Nucleus accumbens (tissue), 56 donors: ENCODE results near the gene RNF14.
"Not testable (repeated sequence)": the region's sequence is repeated elsewhere in the genome, so short reads cannot be mapped to it uniquely, and the experiment has no call there.

Experiments used
- DNase-seq, 56 donors: peaks; one replicate each; lab custom pipeline; 2025; lab: John Stamatoyannopoulos, UW

RNF14 gene

DNA sequence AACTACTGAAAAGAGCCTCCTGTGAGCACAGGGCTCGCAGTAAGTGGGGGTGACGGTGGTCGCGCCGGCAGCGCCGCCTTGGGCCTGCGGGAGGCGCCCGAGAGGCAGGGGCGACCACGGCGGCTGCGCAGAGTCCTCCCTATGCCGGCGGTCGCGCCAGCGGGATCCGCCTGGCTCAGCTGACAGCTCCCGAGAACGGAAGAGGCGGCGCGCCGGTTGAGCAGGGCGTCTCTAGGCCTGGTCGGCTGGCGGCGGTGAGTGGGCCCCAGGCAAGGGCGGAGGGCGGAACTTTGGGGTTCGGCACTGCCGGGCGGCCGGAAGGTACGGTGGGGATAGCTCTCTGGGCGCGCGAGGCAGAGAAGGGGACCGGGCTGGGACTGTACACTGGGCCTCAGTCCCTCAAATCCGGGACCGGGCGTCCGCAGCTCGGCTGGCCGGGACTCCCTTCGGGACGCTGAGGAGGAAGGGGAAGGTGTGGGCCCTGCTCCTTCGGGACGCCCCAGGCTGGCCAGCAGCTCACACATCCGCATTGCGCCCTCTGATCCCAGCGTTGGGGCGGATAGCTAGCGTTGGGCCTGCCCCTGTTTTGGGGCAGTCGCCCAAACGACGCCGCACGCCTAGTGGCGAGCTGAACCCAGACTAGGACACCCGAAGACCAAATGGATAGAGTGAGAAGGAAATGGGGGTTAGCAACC is at the start of gene RNF14:
TSS of gene RNF14 (plus strand) at position 192 of the 695 bp plus-strand sequence. CDS start 4,484 bp downstream, outside the sequence.
- peak; percentile 16 to 94 (median 84) for DNase-seq

- no peak for DNase-seq
These were observed 49.4 kb upstream of the RNF14 start for GRCh38 chr5:141919218-141920119.

GRCh38 chr5:141920771-141921170 is 48.1 kb upstream of the RNF14 start:
- DNase-seq = no peak

- DNase-seq = not testable (repeated sequence)
These were observed 46.0 kb upstream of the RNF14 start for GRCh38 chr5:141922827-141923447.

DNA sequence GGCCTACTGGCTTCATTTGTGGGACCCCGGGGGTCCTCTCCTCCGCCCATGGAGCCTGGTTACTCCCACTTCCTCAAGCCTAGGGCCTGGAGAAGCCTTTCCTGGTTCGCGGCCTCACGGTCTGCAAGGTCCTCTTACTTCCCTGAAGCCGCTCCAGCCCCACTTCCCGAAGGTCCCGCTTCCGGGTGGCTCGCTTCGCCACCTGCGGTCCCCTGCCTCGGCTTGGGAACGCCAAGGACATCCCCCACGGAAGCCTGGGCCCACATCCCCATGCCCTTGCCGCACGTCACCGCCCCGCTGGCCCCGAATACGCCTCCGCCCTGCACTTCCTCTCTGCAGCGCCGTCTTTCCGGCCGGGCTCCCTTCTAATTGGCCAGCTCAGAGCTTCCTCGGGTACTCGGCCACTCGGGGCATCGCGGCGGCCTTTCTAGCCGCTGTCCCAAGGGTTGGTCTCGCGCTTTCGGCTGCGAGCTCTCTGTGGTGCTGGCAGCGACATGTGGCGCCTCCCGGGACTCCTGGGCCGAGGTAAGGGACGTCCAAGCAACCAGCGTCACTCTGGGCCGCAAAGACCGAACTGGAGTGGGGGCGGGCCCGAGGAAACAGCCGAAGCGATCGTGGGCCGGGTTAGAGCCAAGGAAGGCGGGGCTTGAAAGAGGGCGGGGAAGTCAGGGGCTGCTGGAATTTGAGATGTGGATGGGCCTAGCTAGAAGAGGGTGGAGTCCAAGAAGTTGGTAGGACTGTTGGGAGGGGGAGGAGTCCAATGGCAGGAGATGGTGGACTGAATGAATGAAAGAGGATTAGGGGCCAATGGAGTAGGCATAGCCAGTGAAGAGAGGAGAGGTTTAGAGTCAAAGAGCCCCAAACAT is 45.2 kb upstream of the RNF14 start, which contains the start of gene DELE1:
TSS of gene DELE1 (plus strand) at position 424 of the 866 bp plus-strand sequence. CDS start at position 495, 71 bp downstream.
- peak; percentile 62 to 98 (median 92) for DNase-seq

DNA sequence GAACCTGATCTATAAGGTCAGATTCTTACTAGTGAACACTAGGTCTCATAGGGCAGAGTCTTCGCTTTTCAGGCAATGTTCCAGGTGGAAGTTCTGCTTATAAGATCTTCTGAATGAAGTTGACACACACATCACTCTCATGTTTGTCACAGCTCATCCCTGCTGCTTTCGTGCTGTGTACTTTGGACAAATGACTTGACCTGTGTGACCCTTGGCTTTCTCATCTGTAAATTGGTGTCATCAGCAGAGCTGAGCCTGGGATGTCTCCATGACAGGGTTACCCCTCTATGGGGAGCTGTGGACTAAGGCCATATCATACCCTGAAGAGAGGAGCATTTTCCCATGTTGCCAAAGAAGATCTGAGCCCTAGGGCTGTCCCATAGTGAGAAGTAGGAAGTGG is 42.5 kb upstream of the RNF14 start:
- DNase-seq = no peak

DNA sequence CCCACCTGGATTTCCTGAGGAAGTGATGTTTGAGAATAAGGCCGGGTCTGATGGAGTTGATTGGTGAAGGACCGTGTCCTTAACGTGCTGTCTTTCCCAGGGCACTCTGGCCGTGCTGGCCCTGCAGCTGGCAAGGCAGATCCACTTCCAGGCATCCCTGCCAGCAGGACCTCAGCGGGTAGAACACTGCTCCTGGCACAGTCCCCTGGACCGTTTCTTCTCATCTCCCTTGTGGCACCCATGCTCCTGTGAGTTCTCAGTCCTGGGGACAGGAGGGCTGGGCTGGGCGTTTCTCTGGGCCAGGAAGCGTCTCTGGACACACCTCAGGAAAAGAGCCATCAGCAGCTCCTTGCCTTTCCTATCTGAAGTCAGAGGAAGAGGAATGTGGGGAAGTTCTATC is 40.9 kb upstream of the RNF14 start:
- no peak for DNase-seq

DNA sequence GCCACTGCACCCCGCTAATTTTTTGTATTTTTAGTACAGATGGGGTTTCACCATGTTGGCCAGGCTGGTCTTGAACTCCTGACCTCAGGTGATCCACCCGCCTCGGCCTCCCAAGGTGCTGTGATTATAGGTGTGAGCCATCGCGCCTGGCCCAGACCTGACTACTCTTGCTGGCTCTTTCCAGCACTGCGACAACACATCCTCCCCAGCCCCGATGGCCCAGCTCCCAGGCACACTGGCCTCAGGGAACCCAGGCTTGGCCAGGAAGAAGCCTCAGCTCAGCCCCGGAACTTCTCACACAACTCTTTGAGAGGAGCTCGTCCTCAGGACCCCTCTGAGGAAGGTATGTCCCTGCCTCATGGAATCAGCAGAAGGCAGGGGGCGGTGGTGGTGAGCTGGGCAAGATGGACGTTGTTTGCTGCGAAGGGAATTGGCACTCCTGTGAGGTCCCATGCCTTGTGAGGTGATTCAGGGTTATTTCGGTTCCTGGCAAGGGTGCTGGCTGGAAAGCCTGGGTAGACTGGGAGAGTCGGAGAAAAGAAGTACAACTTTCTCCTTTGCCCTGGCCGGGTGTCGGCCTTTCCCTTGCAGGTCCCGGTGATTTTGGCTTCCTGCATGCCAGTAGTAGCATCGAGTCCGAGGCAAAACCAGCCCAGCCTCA is 39.4 kb upstream of the RNF14 start:
- DNase-seq = no peak

DNA sequence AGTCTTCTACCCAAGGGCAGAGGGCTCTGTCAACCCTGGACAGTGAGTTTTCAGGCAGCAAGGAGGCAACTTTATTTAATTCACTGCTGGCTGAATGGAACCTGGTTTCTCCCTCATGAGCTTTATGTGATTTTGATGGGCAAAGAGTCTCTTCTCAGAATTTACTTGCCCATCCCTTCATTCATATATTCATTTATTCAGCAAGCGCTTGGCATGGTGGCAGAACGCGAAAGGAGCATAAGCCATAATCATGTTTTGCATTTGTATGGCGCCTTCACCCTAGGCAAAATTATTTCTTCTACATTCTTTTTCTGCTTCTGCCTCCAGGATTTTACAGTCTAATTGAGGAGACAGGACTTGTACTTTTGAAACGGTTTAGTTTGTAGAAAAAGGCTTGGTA is 37.2 kb upstream of the RNF14 start:
- no peak for DNase-seq

GRCh38 chr5:141933151-141933550 is 35.8 kb upstream of the RNF14 start:
- no peak for DNase-seq

GRCh38 chr5:141934099-141934844 is 34.6 kb upstream of the RNF14 start:
- DNase-seq = no peak

DNA sequence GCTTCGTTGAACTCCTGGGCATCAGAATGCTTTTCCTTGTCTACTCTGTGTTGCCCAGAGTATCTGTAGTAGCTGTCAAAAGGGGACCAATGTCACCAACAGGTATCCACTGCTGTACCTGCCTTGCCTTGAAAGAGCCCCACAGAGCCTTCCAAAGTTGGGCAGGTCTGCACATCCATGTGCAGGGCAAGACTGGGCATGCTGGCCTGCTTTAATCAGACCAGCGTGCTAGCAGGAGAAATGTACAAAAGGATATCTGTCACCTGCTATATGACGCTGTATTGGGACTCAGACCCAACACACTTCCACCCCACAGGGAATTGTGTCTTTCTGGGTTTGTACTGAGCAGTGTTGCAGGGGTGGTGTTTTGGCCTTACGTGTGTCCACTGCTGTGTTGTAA is 33.4 kb upstream of the RNF14 start:
- DNase-seq = no peak

GRCh38 chr5:141940695-141941271 is 28.1 kb upstream of the RNF14 start:
- DNase-seq = peak in 8 of 56 donors; percentile 12 to 29 (median 22)

DNA sequence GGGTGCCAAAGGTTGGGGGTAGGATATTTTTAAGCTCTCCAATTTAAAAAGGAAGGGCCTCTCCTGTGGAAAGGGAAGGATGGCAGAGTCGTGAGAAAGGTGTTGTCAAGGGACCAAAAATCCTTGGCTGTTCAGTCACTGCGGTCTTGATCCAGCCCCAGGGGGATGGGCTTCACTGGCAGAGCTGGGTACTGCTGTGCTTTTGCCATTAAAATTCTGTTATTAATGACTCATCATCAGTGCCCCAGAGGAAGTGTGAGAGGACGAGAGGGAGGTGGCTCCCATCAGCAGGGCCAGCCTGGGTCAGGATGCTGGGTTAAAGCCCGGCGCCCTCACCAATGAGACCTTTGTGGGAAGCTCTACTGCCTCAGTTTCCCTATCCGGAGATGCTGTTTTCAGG is 27.6 kb upstream of the RNF14 start:
- no peak for DNase-seq

DNA sequence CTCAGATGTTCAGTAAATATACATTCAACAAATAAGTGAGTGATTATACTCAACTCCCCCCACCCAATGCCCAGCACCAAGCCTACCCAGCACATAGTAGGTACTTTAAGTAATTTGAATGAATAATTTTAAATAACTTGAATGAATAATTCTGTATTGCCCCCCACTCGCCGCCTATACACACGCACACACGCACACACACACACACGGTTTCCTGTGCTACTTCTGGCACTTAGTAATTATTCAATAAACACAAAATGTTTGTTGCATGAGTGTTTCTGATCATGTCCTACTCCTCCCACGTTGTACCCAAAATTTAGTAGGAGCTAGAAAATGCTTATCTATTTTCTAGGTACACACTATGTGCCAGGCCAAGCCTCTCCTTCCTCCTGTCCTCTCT is 27.1 kb upstream of the RNF14 start:
- DNase-seq = no peak

DNA sequence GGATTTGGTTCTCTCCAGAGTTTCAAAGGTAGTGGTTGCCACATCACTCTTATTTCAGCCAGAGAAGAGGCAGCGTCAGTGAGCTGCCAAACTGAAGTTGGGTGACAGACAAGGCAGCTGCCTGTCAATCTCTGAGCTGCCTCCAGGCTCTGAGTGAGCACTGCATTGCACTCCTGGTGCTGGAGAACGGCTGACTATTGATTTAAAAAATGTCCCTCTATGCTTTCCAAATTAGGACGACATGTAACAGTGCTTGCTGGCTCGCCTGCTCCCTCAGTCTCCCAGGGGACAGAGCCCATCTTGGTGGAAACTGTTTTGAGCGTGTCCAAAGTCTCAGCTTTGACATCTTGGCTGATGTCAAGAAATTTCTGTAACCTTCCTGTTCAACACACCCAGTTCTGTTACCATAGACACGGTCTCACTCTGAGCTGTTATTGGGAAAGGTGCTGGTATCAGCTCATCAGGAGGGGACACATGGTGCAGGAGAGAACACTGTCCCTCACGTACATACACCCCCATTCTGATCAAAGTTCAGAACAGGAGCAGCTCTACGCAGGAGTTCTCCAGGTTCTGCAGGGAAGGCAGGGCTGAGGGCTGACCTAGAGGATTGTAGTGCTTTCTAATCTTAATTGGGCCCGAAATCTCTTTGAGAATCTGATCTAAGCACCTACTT is 26.6 kb upstream of the RNF14 start:
- DNase-seq = peak in 10 of 56 donors; percentile 12 to 44 (median 30)

DNA sequence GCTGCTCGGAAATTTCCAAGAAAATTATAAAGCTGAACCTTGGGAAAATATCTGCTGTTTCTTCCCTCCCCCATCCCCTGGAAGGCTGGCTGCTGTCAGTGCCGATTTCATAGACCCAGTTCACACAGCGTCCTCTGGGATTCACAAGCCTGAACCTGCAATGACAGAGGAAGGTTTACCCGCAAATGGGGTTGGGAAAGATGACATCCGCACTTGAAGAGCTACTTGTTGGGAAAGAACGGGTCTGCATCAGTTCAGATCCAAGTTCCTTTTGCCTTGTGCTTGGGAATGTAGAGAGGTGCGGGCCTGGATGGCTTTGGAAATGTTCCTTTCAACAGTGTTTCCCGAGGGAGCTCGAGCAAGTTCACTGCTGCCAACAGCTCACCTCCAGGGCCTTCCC is 24.8 kb upstream of the RNF14 start:
- DNase-seq = no peak

DNA sequence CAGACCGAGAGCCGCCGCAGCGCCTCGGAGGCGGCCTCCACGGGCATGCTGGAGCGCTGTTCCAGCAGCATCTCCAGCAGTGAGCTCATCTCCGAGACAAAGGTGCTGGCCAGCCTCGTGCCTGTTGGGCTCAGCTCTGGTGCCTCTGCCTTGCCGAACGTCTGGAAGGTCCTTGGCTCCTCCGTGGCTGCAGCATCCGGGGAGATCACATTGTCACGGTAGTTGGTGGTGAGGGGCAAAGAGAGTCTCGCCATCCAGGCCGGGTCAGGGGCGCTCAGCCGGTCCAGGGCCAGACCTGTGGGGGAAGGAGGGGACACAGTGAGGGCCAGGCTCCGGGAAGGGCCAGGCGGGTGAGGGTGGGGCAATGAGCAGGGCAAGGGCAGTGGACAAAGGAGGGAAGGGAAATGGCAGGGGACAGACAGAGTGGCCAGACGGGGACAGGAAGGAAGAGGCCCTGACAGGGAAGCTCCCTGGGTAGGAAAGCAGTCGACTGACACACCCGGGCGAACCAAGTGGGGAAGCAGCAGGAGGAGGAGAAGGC is 23.3 kb upstream of the RNF14 start:
- DNase-seq = peak in 3 of 56 donors; percentile 4 to 30 (median 24)
